ENCODE results near the gene OAS1. TPM values are rescaled to one million over a fixed set of nuclear protein-coding genes. Genes with fewer than 3 reads are reported as not detected.

Gene OAS1
- total and polyA plus RNA-seq, 2 of the 8 experiments (the other 6 are each of a cell fraction or from before 2014, with no cell fraction given): 0.23 TPM; not detected in 1

DNA sequence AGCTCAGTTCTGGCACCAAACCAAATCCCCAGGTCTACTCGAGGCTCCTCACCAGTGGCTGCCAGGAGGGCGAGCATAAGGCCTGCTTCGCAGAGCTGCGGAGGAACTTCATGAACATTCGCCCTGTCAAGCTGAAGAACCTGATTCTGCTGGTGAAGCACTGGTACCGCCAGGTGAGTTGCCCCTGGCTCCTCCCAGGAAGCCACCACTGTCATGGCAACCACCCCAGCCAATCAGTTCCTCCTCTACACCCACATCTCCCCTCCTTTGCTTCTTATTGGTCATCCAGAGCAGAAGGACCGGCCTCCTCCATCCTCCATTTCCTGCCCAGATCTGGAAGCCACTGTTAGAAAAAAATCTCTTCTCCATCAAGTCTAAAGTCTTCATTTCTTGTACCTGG lies 54.3 kb downstream of the OAS1 start (continued):
- TF ChIP-seq, protein P1, sequence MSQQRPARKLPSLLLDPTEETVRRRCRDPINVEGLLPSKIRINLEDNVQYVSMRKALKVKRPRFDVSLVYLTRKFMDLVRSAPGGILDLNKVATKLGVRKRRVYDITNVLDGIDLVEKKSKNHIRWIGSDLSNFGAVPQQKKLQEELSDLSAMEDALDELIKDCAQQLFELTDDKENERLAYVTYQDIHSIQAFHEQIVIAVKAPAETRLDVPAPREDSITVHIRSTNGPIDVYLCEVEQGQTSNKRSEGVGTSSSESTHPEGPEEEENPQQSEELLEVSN (IDR thresholded peaks at IDR 0.05): no peak
- no peak for TF ChIP-seq GTF2F1 (IDR thresholded peaks at IDR 0.05; ENCODE audit: borderline replicate concordance, low read depth, low read length)
- TF ChIP-seq TAF1 (IDR thresholded peaks at IDR 0.05; ENCODE audit: low read depth, low read length): no peak
- TF ChIP-seq SP4 (IDR thresholded peaks at IDR 0.05; ENCODE audit: low read length): no peak
- TF ChIP-seq SIX5 (IDR thresholded peaks at IDR 0.05; ENCODE audit: low read depth, low read length): no peak
- no peak for TF ChIP-seq SP2 (IDR thresholded peaks at IDR 0.05; ENCODE audit: low read length)
